GM12878 (cell line): ENCODE results near the gene STKLD1. TPM values are rescaled to one million over a fixed set of nuclear protein-coding genes. Genes with fewer than 3 reads are reported as not detected.

Experiments
- ATAC-seq: fragments of 200-7000 bp; cut with Tn5 transposase; 3 replicates; pipeline ENCODE4 v1.9.1; 2020; ENCODE audit warnings: mild to moderate bottlenecking, moderate library complexity
- BruUV-seq: library from RNA; stranded (reverse); fragments of 400-500 nt; replicated peaks from 2 replicates; lab custom pipeline; 2021; lab: Mats Ljungman, UMichigan
- CTCF ChIA-PET: fragments of 300-600 bp; sonication (Branson Sonifier 250); formaldehyde crosslinking; extraction: SDS; loops from one replicate; lab custom pipeline; 2021; ENCODE audit warnings: inconsistent platforms; lab: Yijun Ruan, JAX
- POLR2A ChIA-PET: fragments of 350-600 bp; formaldehyde crosslinking; extraction: SDS; loops from one replicate; lab custom pipeline; 2021; ENCODE audit warnings: inconsistent platforms; lab: Charles Lee
- RAD21 ChIA-PET: fragments of 300-600 bp; sonication (Branson Sonifier 250); formaldehyde crosslinking; loops from one replicate; lab custom pipeline; 2023; ENCODE audit warnings: antibody characterized with exemption; ENCODE audit not compliant: unreplicated experiment; lab: Charles Lee
- SMC1A ChIA-PET: fragments of 300-600 bp; sonication (Branson Sonifier 250); formaldehyde crosslinking; loops from one replicate; lab custom pipeline; 2023; ENCODE audit not compliant: unreplicated experiment, uncharacterized antibody; lab: Charles Lee
- DNase-seq: peaks from one replicate; pipeline ENCODE4 v3.0.0-alpha.2; 2011; ENCODE audit warnings: low read depth, low spot score
- FAIRE-seq: peaks from 3 replicates; lab custom pipeline; 2011; peaks lifted over from hg19 to GRCh38; lab: Jason Lieb, UNC
- H2AFZ ChIP-seq: 2 replicates; pipeline ENCODE4 v1.6.0; 2011; ENCODE audit warnings: low read depth, low read length, control low read depth; ENCODE audit not compliant: control insufficient read depth
- H3K27ac ChIP-seq: 2 replicates; pipeline ENCODE4 v1.5.1; 2011; ENCODE audit warnings: control low read depth; ENCODE audit not compliant: control insufficient read depth, insufficient read depth
- H3K27me3 ChIP-seq, 2 experiments: replicated peaks in 1 of 2; 2 replicates each; pipeline versions ENCODE4 v1.6.0 to v1.6.1; 2011; ENCODE audit warnings: low read length in 1 of 2; ENCODE audit not compliant: control insufficient read depth in 2 of 2, insufficient read depth in 2 of 2
- H3K36me3 ChIP-seq, 2 experiments: 2 replicates each; pipeline ENCODE4 v1.5.1; 2011; ENCODE audit warnings: low read length in 1 of 2; ENCODE audit not compliant: control insufficient read depth in 2 of 2, insufficient read depth in 2 of 2
- H3K4me1 ChIP-seq: 2 replicates; pipeline ENCODE4 v1.6.1; 2011; ENCODE audit warnings: mild to moderate bottlenecking, low read length, moderate library complexity, mixed read lengths; ENCODE audit not compliant: control insufficient read depth, insufficient read depth
- H3K4me2 ChIP-seq: 2 replicates; pipeline ENCODE4 v1.6.0; 2011; ENCODE audit warnings: control low read depth; ENCODE audit not compliant: control insufficient read depth, insufficient read depth
- H3K4me3 ChIP-seq: fragments of 200-600 bp; sonication (generic); 2 replicates; pipeline ENCODE4 v1.5.1; 2016
- H3K79me2 ChIP-seq: 2 replicates; pipeline ENCODE4 v1.6.0; 2011; ENCODE audit warnings: low read length; ENCODE audit not compliant: control insufficient read depth, insufficient read depth
- H3K9ac ChIP-seq: 2 replicates; pipeline ENCODE4 v1.8.0; 2011; ENCODE audit warnings: low read length, control low read depth, mixed read lengths; ENCODE audit not compliant: control insufficient read depth, insufficient read depth
- H3K9me3 ChIP-seq: replicated peaks from 3 replicates; pipeline ENCODE4 v1.5.1; 2011; ENCODE audit warnings: mild to moderate bottlenecking, low read length; ENCODE audit not compliant: control insufficient read depth, insufficient read depth
- H4K20me1 ChIP-seq: 2 replicates; pipeline ENCODE4 v1.6.0; 2011; ENCODE audit not compliant: control insufficient read depth, insufficient read depth
- BACH1 ChIP-seq: fragments of 450-650 bp; IDR thresholded peaks from 2 replicates; pipeline ENCODE4 v1.6.1; 2017; ENCODE audit warnings: mild to moderate bottlenecking, borderline replicate concordance
- CHD1 ChIP-seq: IDR thresholded peaks from 2 replicates; pipeline ENCODE4 v1.6.1; 2012; ENCODE audit warnings: low read depth, low read length, improper control_type of control experiment
- CREB1 ChIP-seq: IDR thresholded peaks from 2 replicates; pipeline ENCODE4 v1.6.1; 2012; ENCODE audit warnings: low read depth, mild to moderate bottlenecking, inconsistent platforms
- MEF2B ChIP-seq: fragments of 450-650 bp; IDR thresholded peaks from 2 replicates; pipeline ENCODE4 v1.6.1; 2018; ENCODE audit warnings: mild to moderate bottlenecking, moderate library complexity; ENCODE audit not compliant: partially characterized antibody, poor library complexity, severe bottlenecking
- MTA2 ChIP-seq: fragments of 450-650 bp; IDR thresholded peaks from 2 replicates; pipeline ENCODE4 v1.6.1; 2016; ENCODE audit warnings: low read depth, mild to moderate bottlenecking, moderate library complexity
- MXI1 ChIP-seq: fragments of 150-350 bp; IDR thresholded peaks from 2 replicates; pipeline ENCODE4 v1.6.1; 2011; ENCODE audit warnings: low read depth, mild to moderate bottlenecking, inconsistent platforms, low read length, improper control_type of control experiment
- MYC ChIP-seq: IDR thresholded peaks from 2 replicates; pipeline ENCODE4 v1.6.1; 2011; ENCODE audit warnings: mild to moderate bottlenecking, low read length, moderate library complexity, inconsistent platforms; ENCODE audit not compliant: insufficient read depth, insufficient replicate concordance, insufficient read length, severe bottlenecking
- NRF1 ChIP-seq: conservative IDR thresholded peaks from 2 replicates; pipeline ENCODE4 v1.6.1; 2011; ENCODE audit warnings: mild to moderate bottlenecking, low read depth, low read length, improper control_type of control experiment
- POLR2AphosphoS2 ChIP-seq: IDR thresholded peaks from 2 replicates; pipeline ENCODE4 v1.6.1; 2011; ENCODE audit warnings: low read depth, mild to moderate bottlenecking, low read length, improper control_type of control experiment, moderate library complexity
- SKIL ChIP-seq: fragments of 450-650 bp; IDR thresholded peaks from 2 replicates; pipeline ENCODE4 v1.6.1; 2017; ENCODE audit warnings: mild to moderate bottlenecking, low read depth, inconsistent platforms; ENCODE audit not compliant: poor library complexity, severe bottlenecking
- SP1 ChIP-seq: IDR thresholded peaks from one replicate; pipeline ENCODE4 v1.6.1; 2011; ENCODE audit warnings: low read depth, low read length
- SREBF1 ChIP-seq: IDR thresholded peaks from 2 replicates; pipeline ENCODE4 v1.6.1; 2012; ENCODE audit warnings: mild to moderate bottlenecking, low read length
- TCF3 ChIP-seq: IDR thresholded peaks from 2 replicates; pipeline ENCODE4 v1.6.1; 2012; ENCODE audit warnings: low read depth, mild to moderate bottlenecking, low read length, borderline replicate concordance; ENCODE audit not compliant: insufficient read depth
- ZBTB11 ChIP-seq: fragments of 450-650 bp; formaldehyde crosslinking; IDR thresholded peaks from 2 replicates; pipeline ENCODE4 v1.5.0; 2022; ENCODE audit warnings: mild to moderate bottlenecking, missing genetic modification characterization
- ZNF217 ChIP-seq: fragments of 450-650 bp; IDR thresholded peaks from 2 replicates; pipeline ENCODE4 v1.6.1; 2017; ENCODE audit warnings: antibody characterized with exemption, mild to moderate bottlenecking
- ZNF24 ChIP-seq: fragments of 450-650 bp; IDR thresholded peaks from 2 replicates; pipeline ENCODE4 v1.6.1; 2017; ENCODE audit warnings: antibody characterized with exemption, mild to moderate bottlenecking
- WGBS: methylation state at CpG from one replicate; pipeline ENCODE4 v1.1.6; 2016; ENCODE audit warnings: low lambda C conversion rate; ENCODE audit not compliant: insufficient replicate concordance, insufficient coverage; ENCODE audit errors: missing lambda C conversion rate; 5-methylcytosine and 5-hydroxymethylcytosine counted together
- in situ Hi-C: fragments of 300-500 bp; cut with MboI; formaldehyde crosslinking; loops from 9 replicates; pipeline ENCODE4 v1.14.3; 2018; ENCODE audit warnings: mixed read lengths
- intact Hi-C: fragments of 100-400 bp; cut with micrococcal nuclease; formaldehyde crosslinking; loops from one replicate; pipeline ENCODE4 v1.14.2; 2022; ENCODE audit not compliant: unreplicated experiment
- polyA plus RNA-seq, 11 experiments: library from polyadenylated mRNA; depleted of rRNA in 4 of 11; unstranded in 6 of 11; stranded (reverse) in 5 of 11; fragments of >200 nt; fragmentation: Nextera tagmentation in 4 of 11; fragmentation: Illumina TruSeq in 1 of 11; extraction: Ambion mirVana in 4 of 11; extraction: Trizol in 1 of 11; gene quantifications; 1 replicate in 1 of 11; 2 replicates in 10 of 11; pipeline versions ENCODE4 v1.2.1 to v1.2.3, GENCODE V29; 2011 to 2016; ENCODE audit warnings: inconsistent platforms in 2 of 11, missing spikeins in 2 of 11, low read depth in 1 of 11
- total RNA-seq, 4 experiments: library from RNA; depleted of rRNA in 3 of 4; stranded (reverse); fragments of >200 nt in 3 of 4; fragmentation: Illumina TruSeq in 1 of 4; extraction: Trizol in 1 of 4; gene quantifications; 2 replicates each; pipeline versions ENCODE4 v1.2.1 to v1.2.3, GENCODE V29; 2013 to 2021

Gene STKLD1
- total and polyA plus RNA-seq, 10 of the 15 experiments (the other 5 are each of a cell fraction or from before 2014, with no cell fraction given): 0.07 to 0.40 (median 0.29) TPM; not detected in 4

- Histone ChIP-seq H3K36me3 (peaks cover 9% of the 10 kb centered on the region in 2 experiments; a peak in 3 of 4 replicates), H3K27ac (peak within 1 kb of the TSS; percentile 90), H3K79me2 (peaks cover 43% of the 10 kb centered on the region), H3K4me3 (peak within 1 kb of the TSS; percentile 89), H3K9me3 (no peaks in the 10 kb centered on the region; the same call in 1 of the 3 replicates), H3K4me1 (peaks cover 51% of the 10 kb centered on the region), H2AFZ (peak within 1 kb of the TSS; percentile 63), H3K9ac (peak within 1 kb of the TSS; percentile 80), H3K27me3 (no peaks in the 10 kb centered on the region), H4K20me1 (no peaks in the 10 kb centered on the region), H3K4me2 (peak within 1 kb of the TSS; percentile 99)
- TSS peak; percentile 76 for BruUV-seq
- ChIA-PET POLR2A (interaction anchor here (0.6 to 2.2 kb wide), 5 partner anchors 13 to 645 kb away, joined by 3 to 7 read pairs (median 3); partner anchors contain the start of genes CACFD1 and SLC2A6), RAD21 (interaction anchor here (0.6 kb wide), 1 partner anchor 61 kb away, joined by 3 read pairs; the partner anchor contains the start of genes SURF1 and SURF2), CTCF (interaction anchor here (1.2 to 2.8 kb wide), 3 partner anchors 10 to 232 kb away, joined by 3 to 12 read pairs (median 4); no protein-coding TSS in a partner anchor), SMC1A (interaction anchor here (0.9 to 1.5 kb wide), 2 partner anchors 59 to 60 kb away, joined by 3 read pairs; no protein-coding TSS in a partner anchor)
- DNase-seq (peak; percentile 73), FAIRE-seq (peak; percentile 49), ATAC-seq (peak; percentile 74)
- WGBS: 1% methylated on average over 75 of the region's 75 CpGs
- intact Hi-C loops (loop anchor here (5.0 kb wide), 2 partner anchors 40 to 60 kb away; partner anchors contain the start of genes SLC2A6, STKLD1 and SURF4), in situ Hi-C loops (no loop called here)
- TF ChIP-seq MXI1 (peak; percentile 93), CHD1 (no peak; the same call in 1 of the 2 replicates), MEF2B (peak; percentile 63), TCF3 (0 out of 2 replicates have a peak, but pooled peaks have one; percentile 9), SP1 (peak; percentile 69), CREB1 (peak; percentile 85), SKIL (peak; percentile 38), ZBTB11 (CRISPR knock-in tag) (peak; percentile 97), NRF1 (peak; percentile 32; the same call in 1 of the 2 replicates), MTA2 (peak; percentile 75), SREBF1 (no peak; the same call in 1 of the 2 replicates), POLR2AphosphoS2 (peak; percentile 37; the same call in 1 of the 2 replicates), ZNF24 (0 out of 2 replicates have a peak, but pooled peaks have one; percentile 28), BACH1 (peak; percentile 63), ZNF217 (no peak; the same call in 1 of the 2 replicates), MYC (peak; percentile 93)
These were observed 41.6 kb downstream of the STKLD1 start, which contains the start of gene REXO4 for GRCh38 chr9:133417541-133418461. Gene REXO4 (minus strand): TSS chr9:133418010. CDS start chr9:133417844, 166 bp downstream.
